ENCODE measurements around the gene SLC26A2. TPM values are rescaled to one million over a fixed set of nuclear protein-coding genes. Genes with fewer than 3 reads are reported as not detected.

The SLC26A2 gene
- total RNA-seq, 1 donor from 2014 or later = 13.6 TPM

Small RNAs within 50 kb of the gene (small RNA-seq; reads per million reads assigned to genes)
- not detected for gene RF00019

Other genes with a start within 250 kb of the SLC26A2 start
- gene PPARGC1B, start 230.4 kb upstream of the SLC26A2 start, total RNA-seq = 0.47 TPM
- not detected for gene PDE6A, start 16.0 kb upstream of the SLC26A2 start, total RNA-seq
- 5.1 TPM for gene TIGD6, start 39.9 kb downstream of the SLC26A2 start, total RNA-seq
- gene HMGXB3, start 40.0 kb downstream of the SLC26A2 start, total RNA-seq = 19.8 TPM
- gene CSF1R, start 125.8 kb downstream of the SLC26A2 start, total RNA-seq = 8.3 TPM
- gene PDGFRB, start 195.1 kb downstream of the SLC26A2 start, total RNA-seq = 13.7 TPM
- gene CDX1, start 206.0 kb downstream of the SLC26A2 start, total RNA-seq = not detected
- 0.62 TPM for gene SLC6A7, start 229.3 kb downstream of the SLC26A2 start, total RNA-seq